Panc1 (cell line): ENCODE data around the gene SMYD2. TPM values are rescaled to one million over a fixed set of nuclear protein-coding genes. Genes with fewer than 3 reads are reported as not detected.

Experiments used
- ATAC-seq: fragments of 200-7000 bp; cut with Tn5 transposase; 2 replicates; pipeline ENCODE4 v1.9.1; 2020; ENCODE audit warnings: mild to moderate bottlenecking, moderate library complexity
- BruUV-seq: library from RNA; stranded (reverse); fragments of 400-500 nt; replicated peaks from 2 replicates; lab custom pipeline; 2021; lab: Mats Ljungman, UMichigan
- CTCF ChIA-PET: fragments of 300-600 bp; sonication (Branson Sonifier 250); formaldehyde crosslinking; loops from one replicate; lab custom pipeline; 2022; ENCODE audit warnings: antibody characterized with exemption; lab: Charles Lee
- POLR2A ChIA-PET: fragments of 300-600 bp; sonication (Branson Sonifier 250); formaldehyde crosslinking; loops from one replicate; lab custom pipeline; 2022; ENCODE audit warnings: antibody characterized with exemption; lab: Charles Lee
- DNase-seq: peaks from one replicate; pipeline ENCODE4 v3.0.0-alpha.2; 2010; ENCODE audit warnings: low read depth, low spot score
- H3K27ac ChIP-seq: 2 replicates; pipeline ENCODE4 v1.5.1; 2011; ENCODE audit warnings: mild to moderate bottlenecking, low read length, inconsistent platforms
- H3K27me3 ChIP-seq: fragments of 200-500 bp; sonication (Bioruptor generic); 2 replicates; pipeline ENCODE4 v1.6.0; 2014; ENCODE audit warnings: low read length, inconsistent platforms; ENCODE audit not compliant: control insufficient read depth, insufficient read depth
- H3K36me3 ChIP-seq: fragments of 200-500 bp; sonication (Bioruptor generic); 2 replicates; pipeline ENCODE4 v1.5.1; 2014; ENCODE audit warnings: inconsistent platforms, mild to moderate bottlenecking, low read length, moderate library complexity; ENCODE audit not compliant: control insufficient read depth, insufficient read depth
- H3K4me1 ChIP-seq: 2 replicates; pipeline ENCODE4 v1.5.1; 2011; ENCODE audit warnings: inconsistent platforms, mild to moderate bottlenecking, low read length, moderate library complexity; ENCODE audit not compliant: control insufficient read depth, insufficient read depth
- H3K4me3 ChIP-seq, 2 experiments: 2 replicates each; pipeline ENCODE4 v1.5.1; 2011 to 2012; ENCODE audit warnings: low read depth in 2 of 2, low read length in 2 of 2, mild to moderate bottlenecking in 2 of 2, inconsistent platforms in 1 of 2, moderate library complexity in 1 of 2
- H3K9me3 ChIP-seq: fragments of 200-500 bp; sonication (Bioruptor generic); 2 replicates; pipeline ENCODE4 v1.5.1; 2014; ENCODE audit warnings: low read depth, mild to moderate bottlenecking, inconsistent platforms, low read length, moderate library complexity; ENCODE audit not compliant: control insufficient read depth, insufficient read depth
- POLR2AphosphoS5 ChIP-seq: IDR thresholded peaks from 2 replicates; pipeline ENCODE4 v1.6.1; 2012; ENCODE audit warnings: mild to moderate bottlenecking, low read depth, low read length, moderate library complexity
- SIN3A ChIP-seq: IDR thresholded peaks from 2 replicates; pipeline ENCODE4 v1.6.1; 2012; ENCODE audit warnings: low read depth, mild to moderate bottlenecking, low read length, moderate library complexity, borderline replicate concordance; ENCODE audit not compliant: insufficient read depth
- TCF7L2 ChIP-seq: IDR thresholded peaks from 2 replicates; pipeline ENCODE4 v1.6.1; 2011; ENCODE audit warnings: mild to moderate bottlenecking, low read depth, low read length, inconsistent platforms
- in situ Hi-C: cut with HindIII; loops from 2 replicates; pipeline ENCODE4 v1.10.0; 2016; ENCODE audit warnings: low sequenced_read_pairs, low pct_unique_long_range_greater_than_20kb
- intact Hi-C: fragments of 100-400 bp; cut with micrococcal nuclease; formaldehyde crosslinking; loops from one replicate; pipeline ENCODE4 v1.10.0; 2022; ENCODE audit not compliant: unreplicated experiment
- total RNA-seq: library from RNA; stranded (reverse); gene quantifications from one replicate; pipeline ENCODE4 v1.2.1, GENCODE V29; 2021; ENCODE audit not compliant: unreplicated experiment
- TF ChIP-seq, protein P1 (sequence below), 2 experiments: IDR thresholded peaks; 2 replicates each; pipeline ENCODE4 v1.6.1; 2011 to 2012; ENCODE audit warnings: low read depth in 2 of 2, control low read depth in 1 of 2, low read length in 1 of 2, mild to moderate bottlenecking in 1 of 2, moderate library complexity in 1 of 2; ENCODE audit not compliant: insufficient read depth in 1 of 2
- TF ChIP-seq, protein P2 (sequence below): fragments of 450-650 bp; IDR thresholded peaks from 2 replicates; pipeline ENCODE4 v1.5.1; 2017; ENCODE audit warnings: mild to moderate bottlenecking

Gene SMYD2
- total RNA-seq, 1 experiment from 2014 or later = 31.0 TPM

DNA sequence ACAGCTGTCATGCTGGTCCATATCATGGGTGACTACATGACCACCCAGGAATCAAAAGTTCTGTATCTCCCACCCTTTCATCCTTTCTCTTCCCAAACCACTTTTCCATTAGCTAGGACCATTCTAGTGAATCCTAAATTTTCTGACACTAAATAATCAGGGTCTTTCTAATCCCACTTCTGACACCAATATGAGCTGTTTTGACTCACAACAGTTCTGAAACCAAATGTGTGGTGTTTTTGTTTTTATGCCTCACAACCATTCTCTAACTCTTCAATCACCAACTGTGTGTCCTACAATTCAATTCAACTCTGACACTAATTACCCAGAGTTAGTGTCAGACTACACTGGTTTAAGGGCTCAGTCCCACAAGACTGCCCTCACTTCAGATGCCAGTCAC is 63.9 kb downstream of the SMYD2 start:
- H3K36me3 ChIP-seq = peaks cover 24% of the 10 kb centered on the region
- TF ChIP-seq SIN3A = no peak
- no peak for TF ChIP-seq POLR2AphosphoS5
- TF ChIP-seq TCF7L2 = no peak
- TF ChIP-seq, protein P1, sequence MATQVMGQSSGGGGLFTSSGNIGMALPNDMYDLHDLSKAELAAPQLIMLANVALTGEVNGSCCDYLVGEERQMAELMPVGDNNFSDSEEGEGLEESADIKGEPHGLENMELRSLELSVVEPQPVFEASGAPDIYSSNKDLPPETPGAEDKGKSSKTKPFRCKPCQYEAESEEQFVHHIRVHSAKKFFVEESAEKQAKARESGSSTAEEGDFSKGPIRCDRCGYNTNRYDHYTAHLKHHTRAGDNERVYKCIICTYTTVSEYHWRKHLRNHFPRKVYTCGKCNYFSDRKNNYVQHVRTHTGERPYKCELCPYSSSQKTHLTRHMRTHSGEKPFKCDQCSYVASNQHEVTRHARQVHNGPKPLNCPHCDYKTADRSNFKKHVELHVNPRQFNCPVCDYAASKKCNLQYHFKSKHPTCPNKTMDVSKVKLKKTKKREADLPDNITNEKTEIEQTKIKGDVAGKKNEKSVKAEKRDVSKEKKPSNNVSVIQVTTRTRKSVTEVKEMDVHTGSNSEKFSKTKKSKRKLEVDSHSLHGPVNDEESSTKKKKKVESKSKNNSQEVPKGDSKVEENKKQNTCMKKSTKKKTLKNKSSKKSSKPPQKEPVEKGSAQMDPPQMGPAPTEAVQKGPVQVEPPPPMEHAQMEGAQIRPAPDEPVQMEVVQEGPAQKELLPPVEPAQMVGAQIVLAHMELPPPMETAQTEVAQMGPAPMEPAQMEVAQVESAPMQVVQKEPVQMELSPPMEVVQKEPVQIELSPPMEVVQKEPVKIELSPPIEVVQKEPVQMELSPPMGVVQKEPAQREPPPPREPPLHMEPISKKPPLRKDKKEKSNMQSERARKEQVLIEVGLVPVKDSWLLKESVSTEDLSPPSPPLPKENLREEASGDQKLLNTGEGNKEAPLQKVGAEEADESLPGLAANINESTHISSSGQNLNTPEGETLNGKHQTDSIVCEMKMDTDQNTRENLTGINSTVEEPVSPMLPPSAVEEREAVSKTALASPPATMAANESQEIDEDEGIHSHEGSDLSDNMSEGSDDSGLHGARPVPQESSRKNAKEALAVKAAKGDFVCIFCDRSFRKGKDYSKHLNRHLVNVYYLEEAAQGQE (IDR thresholded peaks at IDR 0.05; ENCODE audit: insufficient read depth in 1 of 2, low read depth in 2 of 2, low read length in 1 of 2) = no peak
- TF ChIP-seq, protein P2, sequence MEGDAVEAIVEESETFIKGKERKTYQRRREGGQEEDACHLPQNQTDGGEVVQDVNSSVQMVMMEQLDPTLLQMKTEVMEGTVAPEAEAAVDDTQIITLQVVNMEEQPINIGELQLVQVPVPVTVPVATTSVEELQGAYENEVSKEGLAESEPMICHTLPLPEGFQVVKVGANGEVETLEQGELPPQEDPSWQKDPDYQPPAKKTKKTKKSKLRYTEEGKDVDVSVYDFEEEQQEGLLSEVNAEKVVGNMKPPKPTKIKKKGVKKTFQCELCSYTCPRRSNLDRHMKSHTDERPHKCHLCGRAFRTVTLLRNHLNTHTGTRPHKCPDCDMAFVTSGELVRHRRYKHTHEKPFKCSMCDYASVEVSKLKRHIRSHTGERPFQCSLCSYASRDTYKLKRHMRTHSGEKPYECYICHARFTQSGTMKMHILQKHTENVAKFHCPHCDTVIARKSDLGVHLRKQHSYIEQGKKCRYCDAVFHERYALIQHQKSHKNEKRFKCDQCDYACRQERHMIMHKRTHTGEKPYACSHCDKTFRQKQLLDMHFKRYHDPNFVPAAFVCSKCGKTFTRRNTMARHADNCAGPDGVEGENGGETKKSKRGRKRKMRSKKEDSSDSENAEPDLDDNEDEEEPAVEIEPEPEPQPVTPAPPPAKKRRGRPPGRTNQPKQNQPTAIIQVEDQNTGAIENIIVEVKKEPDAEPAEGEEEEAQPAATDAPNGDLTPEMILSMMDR = no peak
- ATAC-seq (no peak), DNase-seq (no peak)
- no peak overlapping the region for H3K4me3 ChIP-seq
- ChIA-PET POLR2A (no interaction called here), CTCF (no interaction called here)
- in situ Hi-C loops (no loop called here), intact Hi-C loops (no loop called here)
- no peak overlapping the region for H3K27ac ChIP-seq
- no peaks in the 10 kb centered on the region for H3K27me3 ChIP-seq
- peaks cover 3% of the 10 kb centered on the region for H3K4me1 ChIP-seq
- no TSS peak for BruUV-seq
- no peaks in the 10 kb centered on the region for H3K9me3 ChIP-seq

DNA sequence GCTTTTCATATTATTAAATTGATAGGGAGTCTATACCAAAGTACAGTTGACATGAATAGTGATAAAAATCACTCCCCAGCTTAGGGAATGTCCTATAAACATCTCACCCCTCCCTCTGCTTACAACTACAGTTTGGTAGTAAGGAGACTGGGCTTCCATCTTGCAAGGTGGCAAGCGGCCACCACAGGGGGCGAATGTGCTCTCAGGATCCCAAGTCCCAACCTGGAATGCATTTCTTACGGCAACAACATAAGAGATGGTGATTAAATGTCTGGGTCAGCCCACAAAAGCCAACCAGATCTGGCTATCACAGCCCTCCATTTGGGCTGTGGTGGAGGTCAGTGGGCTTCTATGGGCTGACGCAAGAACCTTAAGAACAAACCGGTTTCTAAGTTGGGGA is 68.0 kb downstream of the SMYD2 start:
- no peak overlapping the region for H3K4me3 ChIP-seq
- BruUV-seq = no TSS peak
- ATAC-seq = no peak
- TF ChIP-seq, protein P2 = no peak
- TF ChIP-seq SIN3A = no peak
- TF ChIP-seq POLR2AphosphoS5 = no peak
- TF ChIP-seq, protein P1 (IDR thresholded peaks at IDR 0.05; ENCODE audit: insufficient read depth in 1 of 2, low read depth in 2 of 2, low read length in 1 of 2) = no peak
- no peak for TF ChIP-seq TCF7L2
- ChIA-PET CTCF (interaction anchor here (0.7 kb wide), 2 partner anchors 17 to 279 kb away, joined by 3 read pairs; no protein-coding TSS in a partner anchor), POLR2A (no interaction called here)
- peaks cover 25% of the 10 kb centered on the region for H3K36me3 ChIP-seq
- H3K4me1 ChIP-seq = no peaks in the 10 kb centered on the region; the same call in 1 of the 2 replicates
- intact Hi-C loops (no loop called here), in situ Hi-C loops (no loop called here)
- H3K9me3 ChIP-seq = no peaks in the 10 kb centered on the region
- no peak overlapping the region for H3K27ac ChIP-seq
- no peak for DNase-seq
- no peaks in the 10 kb centered on the region for H3K27me3 ChIP-seq
